ENCODE measurements around the gene ZNF816.
"Not testable (repeated sequence)": the region's sequence is repeated elsewhere in the genome, so short reads cannot be mapped to it uniquely, and the experiment has no call there.

The ZNF816 gene

DNA sequence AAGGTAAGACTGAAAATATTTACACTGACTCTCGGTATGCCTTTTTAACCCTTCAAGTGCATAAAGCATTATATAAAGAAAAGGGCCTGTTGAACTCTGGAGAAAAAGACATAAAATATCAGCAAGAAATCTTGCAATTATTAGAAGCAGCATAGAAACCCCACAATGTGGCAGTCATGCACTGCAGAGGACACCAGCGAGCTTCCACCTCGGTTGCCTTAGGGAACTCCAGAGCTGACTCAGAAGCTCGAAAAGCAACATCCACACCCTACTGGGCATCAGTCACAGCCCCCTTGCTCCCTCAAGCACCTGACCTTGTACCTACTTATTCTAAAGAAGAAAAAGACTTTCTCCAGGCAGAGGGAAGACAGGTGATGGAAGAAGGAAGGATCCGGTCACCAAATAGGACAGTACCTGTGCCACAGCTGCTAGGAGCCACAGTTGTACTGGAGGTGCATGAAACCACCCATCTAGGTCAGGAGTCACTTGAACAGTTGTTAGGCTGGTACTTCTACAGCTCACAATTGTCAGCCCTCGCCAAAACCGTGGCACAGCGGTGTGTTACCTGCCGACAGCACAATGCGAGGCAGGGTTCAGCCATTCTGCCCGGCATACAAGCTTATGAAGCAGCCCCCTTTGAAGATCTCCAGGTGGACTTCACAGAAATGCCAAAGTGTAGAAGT is 2.9 kb downstream of the ZNF816 start:
- DNase-seq = no peak

DNA sequence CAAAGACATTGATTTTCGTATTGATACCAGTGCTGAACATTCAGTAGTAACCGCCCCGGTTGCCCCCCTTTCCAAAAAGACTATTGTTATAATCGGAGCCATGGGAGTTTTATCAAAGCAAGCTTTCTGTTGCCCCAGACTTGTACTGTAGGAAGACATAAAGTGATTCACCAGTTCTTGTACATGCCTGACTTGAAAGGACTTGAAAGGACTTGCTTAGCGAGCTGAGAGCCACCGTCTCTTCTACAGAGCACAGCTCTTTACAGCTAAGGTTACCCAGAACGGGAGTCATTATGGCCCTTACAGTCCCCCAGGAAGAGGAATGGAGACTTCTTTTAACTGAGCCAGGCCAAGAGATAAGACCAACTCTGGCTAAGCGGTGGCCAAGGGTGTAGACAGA is 5.1 kb downstream of the ZNF816 start:
- no peak for DNase-seq

DNA sequence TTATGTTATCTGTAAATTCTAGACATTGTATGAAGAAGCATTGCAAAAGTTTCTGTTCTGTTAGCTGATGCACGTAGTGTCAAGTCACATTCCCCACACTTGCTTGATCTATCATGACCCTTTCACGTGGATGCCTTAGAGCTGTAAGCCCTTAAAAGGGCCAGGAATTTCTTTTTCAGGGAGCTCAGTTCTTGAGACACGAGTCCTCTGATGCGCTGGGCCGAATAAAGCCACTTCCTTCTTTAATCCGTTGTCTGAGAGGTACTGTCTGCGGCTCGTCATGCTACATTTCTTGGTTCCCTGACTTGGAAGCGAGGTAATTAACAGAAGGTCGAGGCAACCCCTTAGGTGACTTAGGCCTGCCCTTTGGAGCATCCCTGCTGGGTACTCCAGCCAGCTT is 5.8 kb downstream of the ZNF816 start:
- no peak for DNase-seq

DNA sequence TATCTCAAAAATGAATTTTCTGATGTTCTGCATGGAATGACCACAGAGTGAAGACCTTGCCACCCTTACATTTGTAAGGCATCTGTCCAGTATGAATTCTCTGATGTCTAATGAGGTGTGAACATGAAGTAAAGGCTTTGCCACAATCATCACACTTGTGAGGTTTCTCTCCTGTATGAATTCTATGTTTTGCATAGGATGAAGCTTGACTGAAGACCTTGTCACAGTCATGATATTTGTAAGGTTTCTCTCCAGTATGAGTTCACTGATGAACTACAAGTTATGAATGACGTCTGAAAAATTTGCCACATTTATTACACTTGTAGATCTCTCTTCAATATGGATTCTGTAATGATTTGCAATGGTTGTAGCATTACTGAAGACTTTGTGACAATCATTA is 13.3 kb downstream of the ZNF816 start:
- no peak for DNase-seq

DNA sequence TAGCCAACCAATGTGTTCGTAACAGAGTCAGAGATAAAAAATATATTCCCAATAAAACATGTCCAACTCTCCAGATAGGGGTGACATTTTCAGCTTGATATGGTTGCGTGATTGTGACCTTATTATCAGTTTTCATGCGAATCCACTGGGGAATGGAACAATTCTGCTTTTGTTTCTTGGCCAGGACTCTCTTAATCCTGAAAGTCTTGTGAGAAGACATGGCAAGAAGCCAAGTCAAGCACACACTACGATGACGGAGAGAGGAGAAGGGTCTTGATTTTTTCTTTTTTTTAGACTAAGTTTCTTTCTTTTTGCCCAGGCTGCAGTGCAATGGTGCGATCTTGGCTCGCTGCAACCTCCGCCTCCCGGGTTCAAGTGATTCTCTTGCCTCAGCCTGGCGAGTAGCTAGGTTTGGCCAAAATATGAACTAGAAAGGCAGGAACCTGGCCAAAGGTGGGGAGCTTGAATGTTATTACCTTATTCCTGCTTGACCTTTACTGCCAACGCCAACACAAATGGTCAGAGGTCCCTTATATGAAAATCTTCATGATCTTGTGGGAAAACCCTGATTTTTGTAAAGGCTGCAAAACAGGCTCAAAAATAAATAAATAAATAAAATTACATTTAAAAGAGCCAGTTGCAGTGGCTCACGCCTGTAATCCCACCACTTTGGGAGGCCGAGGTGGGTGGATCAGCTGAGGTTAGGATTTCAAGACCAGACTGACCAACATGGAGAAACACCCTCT is 14.5 kb downstream of the ZNF816 start:
- no peak for DNase-seq

DNA sequence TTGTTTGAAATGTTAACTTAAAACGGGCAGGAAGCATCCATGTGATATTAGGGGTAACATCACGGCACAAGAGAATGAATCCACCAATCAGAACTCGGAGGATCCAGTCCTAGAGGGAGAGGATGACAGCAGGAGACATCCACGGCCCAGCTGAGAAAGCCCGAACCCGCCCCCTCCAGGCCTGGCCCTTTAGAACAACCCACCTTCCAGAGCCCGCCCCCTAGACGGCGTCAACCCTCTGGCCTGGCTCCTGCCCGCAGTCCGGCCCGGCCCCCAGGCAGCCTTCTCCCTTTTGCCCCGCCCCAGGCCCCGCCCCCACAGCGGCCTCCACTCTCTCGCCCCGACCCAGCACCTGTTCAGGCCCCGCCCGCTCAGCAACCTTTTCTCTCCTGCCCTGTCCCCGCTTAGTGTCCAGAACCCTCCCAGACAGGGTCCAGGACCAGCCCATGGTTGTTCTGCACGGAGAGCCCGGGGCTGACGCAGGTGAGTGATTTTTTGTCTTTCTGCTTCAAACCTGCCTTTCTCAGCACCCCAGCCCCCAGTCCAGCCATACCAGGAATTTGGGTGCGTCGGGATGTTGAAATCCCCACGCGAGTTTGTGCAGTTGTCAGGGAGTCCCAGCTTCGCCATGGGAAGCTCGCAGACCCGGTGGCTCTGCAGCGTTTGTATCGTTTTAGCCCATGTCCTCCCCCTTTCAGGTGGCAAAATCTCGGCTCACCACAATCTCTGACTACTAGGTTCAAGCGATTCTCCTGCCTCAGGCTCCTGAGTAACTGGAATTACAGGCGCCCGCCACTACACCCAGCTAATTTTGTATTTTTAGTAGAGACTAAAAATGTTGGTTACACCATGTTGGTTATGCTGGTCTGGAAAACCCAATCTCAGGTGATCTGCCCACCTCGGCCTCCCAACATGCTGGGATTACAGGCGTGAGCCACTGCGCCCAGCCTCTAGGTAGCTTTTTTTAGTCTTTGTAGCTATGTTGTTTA is 16.1 kb downstream of the ZNF816 start:
- no peak for DNase-seq

DNA sequence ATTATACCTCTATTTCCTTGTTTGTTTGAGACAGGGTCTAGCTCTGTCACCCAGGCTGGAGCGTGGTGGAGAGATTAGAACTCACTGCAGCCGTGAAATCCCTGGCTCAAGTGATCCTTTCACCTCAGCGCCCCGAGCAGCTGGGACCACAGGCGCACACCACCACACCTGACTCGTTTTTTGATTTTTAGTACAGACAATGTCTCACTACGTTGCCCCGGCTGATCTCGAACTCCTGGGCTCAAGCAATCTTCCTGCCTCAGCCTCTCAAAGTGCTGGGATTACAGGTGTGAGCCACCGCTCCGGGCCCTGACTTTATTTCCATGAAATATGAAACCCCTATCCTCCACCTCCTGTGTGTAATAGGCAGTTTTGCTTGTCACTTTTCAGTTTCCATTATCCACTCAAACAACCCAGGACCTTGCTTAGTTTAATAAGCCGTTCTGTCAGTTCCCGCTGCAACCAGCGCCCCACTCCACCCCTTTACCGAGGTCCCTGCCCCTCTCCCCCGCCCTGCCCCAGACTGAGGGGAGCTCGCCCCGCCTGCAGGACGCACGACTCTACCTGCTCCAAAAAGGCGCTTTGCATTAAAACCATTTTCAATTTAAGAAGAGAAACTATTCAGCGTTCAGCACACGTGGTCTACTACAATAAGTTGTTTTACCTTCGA is 16.9 kb downstream of the ZNF816 start:
- DNase-seq = no peak

DNA sequence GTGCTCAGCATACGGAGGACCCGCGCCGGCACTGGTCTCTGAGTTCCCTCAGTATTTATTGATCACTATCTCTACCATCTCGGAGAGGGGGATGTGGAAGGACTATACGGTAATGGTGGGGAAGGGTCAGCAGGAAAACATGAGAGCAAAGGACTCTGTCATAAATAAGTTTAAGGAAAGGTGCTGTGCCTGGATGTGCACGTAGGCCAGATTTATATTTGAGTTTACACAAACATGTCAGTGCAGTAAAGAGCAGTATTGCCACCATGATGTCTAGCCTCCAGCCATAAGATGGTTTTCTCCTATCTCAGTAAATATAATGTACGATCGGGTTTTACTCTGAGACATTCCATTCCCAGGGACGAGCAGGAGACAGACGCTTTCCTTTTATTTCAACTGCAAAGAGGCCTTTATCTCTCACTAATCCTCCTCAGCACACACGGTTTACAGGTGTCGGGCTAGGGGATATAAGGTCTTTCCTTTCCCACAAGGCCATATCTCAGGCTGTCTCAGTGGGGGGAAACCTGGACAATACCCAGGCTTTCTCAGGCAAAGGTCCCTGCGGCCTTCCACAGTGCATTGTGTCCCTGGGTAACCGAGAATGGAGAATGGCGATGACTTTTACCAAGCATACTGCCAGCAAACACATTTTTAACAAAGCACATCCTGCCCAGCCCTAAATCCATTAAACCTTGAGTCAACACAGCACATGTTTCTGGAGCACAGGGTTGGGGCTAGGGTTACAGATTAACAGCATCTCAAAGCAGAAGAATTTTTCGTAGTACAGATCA is 17.8 kb downstream of the ZNF816 start:
- DNase-seq = not testable (repeated sequence)

DNA sequence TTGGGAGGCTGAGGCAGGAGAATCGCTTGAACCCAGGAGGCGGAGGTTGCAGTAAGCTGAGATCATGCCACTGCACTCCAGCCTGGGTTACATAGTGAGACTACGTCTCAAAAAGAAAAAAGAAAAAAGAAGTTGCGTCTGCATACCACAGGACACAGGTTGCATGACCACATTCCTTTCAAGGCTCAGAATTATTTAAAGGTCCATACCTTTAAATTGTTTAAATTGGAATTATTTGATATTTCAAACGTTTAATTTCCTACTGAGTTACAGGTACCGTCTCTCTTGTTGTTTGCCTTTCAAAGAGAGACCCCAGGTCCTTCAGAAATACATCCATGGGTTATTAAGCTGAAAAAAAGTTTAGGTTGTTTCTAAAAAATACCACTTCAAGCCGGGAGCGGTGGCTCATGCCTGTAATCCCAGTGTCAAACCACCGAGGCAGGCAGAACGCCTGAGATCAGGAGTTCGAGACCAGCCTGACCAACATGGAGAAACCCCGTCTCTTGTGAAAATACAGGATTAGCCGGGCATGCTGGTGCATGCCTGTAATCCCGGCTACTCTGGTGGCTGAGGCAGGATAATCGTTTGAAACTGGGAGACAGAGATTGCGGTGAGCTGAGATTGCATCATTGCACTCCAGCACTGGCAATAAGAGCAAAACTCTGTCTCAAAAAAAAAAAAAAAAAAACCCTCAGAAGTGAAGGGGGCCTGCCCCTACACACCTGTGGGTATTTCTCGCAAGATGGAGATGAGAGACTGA is 18.6 kb downstream of the ZNF816 start:
- DNase-seq = no peak

DNA sequence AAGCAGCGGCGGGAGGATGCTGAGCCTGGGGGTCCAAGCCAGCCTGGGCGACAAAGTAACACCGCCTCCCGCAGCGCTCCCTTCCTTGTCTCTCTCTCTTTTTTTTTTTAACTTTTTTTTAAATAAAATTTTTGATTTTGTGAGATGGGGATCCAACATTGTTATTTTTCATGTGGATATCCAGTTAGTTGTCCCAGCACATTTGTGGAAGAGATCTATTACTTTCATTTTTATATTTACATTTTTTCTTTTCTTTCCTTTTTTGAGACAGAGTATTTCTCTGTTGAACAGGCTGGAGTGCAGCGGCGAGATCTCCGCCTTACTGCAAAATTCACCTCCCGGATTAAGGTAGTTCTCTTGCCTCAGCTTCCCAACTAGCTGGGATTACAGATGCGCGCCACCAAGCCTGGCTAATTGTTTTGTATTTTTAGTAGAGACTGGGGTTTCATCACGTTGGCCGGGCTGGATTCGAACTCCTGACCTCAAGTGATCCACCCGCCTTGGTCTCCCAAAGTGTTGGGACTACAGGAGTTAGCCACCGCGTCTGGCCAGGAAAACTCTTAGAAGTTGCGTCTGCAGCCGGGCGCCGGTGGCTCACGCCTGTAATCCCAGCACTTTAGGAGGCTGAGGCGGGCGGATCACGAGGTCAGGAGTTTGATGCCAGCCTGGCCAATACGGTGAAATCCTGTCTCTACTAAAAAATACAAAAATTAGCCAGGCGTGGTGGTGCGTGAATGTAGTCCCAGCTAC is 19.4 kb downstream of the ZNF816 start:
- no peak for DNase-seq

DNA sequence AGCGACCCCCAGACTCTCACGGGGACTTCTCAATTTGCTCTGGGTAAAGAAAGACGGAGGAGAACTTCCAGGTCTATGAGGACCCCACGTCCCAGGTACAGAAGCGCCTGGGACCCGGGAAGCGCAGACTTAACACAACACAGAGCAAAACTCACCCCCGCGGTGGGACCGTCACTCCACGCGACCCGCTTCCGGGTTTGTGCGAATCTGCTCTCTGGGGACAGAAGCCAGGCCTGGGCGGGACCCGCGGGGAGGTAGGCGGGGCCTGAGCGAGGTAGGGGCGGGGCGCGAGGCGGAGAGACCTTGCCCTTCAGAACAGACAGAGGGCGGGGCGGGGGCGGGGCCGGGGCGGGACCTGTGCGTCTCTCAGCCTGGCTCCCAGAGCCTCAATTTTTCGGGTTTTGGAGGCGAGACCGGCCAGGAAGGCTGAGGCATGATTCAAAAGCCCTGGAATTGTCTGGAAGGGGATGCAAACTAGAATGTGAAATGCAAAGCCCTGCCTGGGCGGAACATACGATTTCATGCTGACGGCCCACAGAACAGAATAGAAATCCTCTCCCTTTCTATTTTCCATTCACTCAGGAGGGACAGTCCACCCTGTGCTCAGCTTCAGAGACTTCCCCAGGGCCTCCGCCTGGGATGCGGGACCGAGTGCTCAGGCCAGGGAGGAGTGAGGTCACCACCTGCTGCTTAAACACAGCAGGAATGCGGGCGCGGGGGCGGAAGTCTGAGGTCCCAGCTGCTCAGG is 20.1 kb downstream of the ZNF816 start:
- DNase-seq = peak; percentile 87 to 94

DNA sequence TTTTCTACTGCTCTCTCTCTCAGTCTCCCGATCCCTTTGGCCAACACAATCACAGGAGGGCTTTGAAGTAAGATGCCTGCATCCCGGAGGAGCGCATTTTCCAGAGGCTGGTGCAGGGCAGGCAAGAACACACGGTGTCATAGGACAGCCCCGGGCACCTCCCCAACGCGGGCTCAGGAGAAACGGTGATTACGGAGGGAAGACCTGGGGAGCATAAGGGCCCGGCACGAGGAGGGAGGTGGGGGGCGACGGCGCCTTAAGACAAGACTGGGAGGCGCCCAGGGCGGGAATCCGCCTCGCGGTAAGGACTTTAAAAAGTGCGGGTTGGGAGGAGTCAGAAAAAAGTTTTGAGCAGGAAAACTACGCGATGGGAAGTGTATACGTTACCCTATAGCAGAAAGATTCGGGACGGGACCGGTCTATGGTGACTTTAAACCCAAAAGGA is 20.7 kb downstream of the ZNF816 start:
- DNase-seq = no peak

DNA sequence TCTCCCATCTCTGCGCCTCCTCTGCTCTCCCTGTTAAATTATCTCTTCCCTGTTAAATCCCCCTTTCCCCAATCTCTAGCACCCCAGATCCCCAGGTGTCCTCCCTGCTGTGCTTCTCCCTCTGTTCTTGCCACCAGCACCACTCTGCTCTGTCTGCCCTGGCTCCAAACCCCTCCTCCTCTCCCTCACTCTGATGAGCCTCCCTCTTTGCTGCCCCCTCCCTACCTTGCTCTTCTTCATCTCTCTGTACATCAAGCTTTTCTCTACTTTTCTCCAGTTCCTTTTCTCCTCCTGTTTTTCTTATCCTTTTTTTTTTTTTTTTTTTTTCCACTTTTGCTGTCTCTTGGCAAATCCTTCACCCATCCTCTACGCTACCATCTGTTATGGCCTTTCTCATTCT is 21.2 kb downstream of the ZNF816 start:
- peak in 1 of 2 donors; percentile 37 for DNase-seq

DNA sequence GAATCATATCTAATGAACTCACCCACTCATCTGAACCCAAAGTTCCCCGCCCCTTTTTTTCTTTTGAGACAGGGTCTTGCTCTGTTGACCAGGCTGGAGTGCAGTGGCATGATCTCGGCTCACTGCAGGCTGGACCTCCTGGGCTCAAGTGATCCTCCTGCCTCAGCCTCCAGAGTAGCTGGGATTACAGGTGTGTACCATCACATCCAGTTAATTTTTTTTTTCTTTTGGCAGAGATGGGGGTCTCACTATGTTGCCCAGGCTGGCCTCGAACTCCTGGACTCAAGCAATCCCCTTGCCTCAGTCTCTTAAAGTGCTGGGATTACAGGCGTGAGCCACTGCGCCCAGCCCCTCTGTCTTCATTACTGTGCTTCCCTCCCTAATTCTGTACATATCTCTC is 21.8 kb downstream of the ZNF816 start:
- not testable (repeated sequence) for DNase-seq

DNA sequence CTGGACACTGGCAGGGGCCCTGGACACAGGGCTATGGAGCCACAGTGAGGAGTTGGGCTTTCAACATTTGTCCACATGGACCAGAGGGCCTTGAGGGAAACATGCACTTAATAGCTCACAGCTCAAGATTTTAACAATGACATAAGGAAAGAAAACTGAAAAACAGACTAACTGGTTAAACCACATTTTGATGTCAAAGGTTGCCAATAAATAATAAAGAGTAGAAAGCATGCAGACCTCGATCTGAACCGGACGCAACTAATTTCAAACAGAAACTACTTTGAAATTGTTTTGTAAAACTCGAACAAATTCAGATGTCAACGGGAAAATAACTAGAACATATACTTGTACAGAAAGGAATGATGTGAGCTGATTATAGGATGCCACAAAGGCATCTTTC is 23.9 kb downstream of the ZNF816 start:
- no peak for DNase-seq

DNA sequence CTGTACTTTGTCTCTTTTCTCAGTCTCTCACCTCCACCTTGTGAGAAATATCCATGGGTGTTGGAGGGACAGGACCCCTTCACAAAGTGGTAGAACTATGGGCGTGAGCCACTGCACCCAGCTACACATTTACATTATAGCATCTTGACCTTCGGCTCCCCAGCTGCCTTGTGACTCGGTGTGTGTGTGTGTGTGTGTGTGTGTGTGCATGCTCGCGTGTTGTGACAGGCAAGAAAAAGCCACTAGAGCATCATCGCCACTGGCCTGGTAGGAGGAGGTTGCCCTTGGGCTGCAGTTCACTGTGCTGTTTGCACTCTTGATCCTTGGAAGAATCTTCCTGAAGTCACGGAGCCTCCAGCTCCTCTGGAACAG is 25.7 kb downstream of the ZNF816 start:
- no peak for DNase-seq

DNA sequence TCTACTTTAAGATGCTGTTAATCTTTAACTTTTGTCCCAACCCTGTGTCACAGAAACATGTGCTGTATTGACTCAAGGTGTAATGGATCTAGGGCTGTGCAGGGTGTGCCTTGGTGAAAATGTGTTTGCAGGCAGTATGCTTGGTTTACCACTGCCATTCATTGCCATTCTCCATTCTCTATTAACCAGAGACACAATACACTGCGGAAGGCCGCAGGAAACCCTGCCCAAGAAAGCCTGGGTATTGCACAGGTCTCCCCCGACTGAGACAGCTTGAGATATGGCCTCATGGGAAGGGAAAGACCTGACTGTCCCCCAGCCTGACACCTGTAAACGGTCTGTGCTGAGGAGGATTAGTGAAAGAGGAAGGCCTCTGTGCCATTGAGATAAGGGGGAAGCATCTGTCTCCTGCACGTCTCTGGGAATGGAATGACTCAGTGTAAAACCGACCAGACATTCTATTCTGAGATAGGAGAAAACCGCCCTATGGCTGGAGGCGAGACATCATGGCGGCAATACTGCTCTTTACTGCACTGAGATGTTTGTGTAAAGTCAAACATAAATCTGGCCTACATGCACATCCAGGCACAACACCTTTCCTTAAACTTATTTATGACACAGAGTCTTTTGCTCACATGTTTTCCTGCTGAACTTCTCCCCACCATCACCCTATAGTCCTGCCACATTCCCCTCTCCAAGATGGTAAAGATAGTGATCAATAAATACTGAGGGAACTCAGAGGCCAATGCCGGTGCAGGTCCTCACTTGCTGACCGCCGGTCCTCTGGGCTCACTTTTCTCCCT is 26.3 kb downstream of the ZNF816 start:
- DNase-seq = peak in 1 of 2 donors; percentile 97

DNA sequence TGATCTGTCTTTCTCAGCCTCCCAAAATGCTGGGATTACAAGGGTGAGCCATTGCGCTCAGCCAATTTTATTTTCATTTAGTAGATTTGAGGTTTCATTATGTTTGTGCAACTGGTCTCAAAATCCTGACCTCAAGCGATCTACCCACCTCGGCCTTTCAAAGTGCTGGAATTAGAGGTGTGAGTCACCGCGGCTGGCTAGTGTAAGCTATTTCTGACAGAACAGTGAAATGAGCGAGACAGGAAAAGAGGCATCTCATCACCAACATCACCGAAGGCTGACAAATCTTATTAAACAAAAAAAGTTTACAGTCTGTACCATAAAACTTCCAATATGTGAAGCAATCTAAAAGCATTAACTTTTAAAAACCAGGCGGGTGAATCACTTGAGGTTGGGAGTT is 27.2 kb downstream of the ZNF816 start:
- DNase-seq = peak in 1 of 2 donors; percentile 80

DNA sequence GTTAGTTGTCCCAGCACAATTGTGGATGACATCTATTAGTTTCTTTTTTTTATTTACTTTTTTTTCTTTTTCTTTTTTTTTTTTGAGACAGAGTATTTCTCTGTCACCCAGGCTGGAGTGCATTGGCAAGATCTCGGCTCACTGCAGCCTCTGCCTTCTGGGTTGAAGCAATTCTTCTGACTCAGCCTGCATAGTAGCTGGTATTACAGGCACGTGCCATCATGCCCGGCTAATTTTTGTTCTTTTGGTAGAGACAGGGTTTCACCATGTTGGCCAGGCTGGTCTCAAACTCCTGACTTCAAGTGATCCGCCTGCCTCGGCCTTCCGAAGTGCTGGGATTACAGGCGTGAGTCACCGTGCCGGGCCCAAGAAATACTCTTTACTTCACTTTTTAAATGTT is 38.0 kb downstream of the ZNF816 start:
- not testable (repeated sequence) for DNase-seq

Data from bone marrow (tissue), 2 donors.